ENCODE results near the gene KLHL24.

Gene KLHL24

DNA sequence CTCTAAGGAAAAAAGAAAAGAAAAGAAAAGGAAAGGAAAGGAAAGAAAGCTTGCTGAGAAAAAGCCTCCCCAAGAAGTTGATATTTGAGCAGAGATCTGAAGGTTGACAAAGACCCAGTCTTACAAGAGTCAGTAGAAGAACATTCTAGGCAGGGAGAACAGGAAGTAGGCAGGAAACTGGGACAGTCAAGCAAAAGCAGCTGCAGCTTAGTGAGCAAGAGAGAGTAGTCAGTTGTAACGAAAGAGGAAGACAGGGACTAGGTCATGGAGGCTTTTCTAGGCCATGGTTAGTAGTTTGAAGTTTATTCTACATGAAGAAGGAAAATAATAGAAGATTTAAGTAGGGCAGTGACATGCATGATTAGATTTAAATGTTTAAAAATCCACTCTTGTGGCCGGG lies 48.1 kb upstream of the KLHL24 start:
- Histone ChIP-seq H3K4me1 (ENCODE audit: control insufficient read depth, insufficient read depth, low read length) (no peaks in the 10 kb centered on the region), H3K27ac (ENCODE audit: extremely low read depth, low read depth, low read length) (no peak overlapping the region), H3K36me3 (ENCODE audit: control insufficient read depth in 2 of 2, insufficient read depth in 1 of 2, low read length in 2 of 2) (no peaks in the 10 kb centered on the region), H3K9me3 (ENCODE audit: control insufficient read depth, insufficient read depth, low read depth, low read length) (no peaks in the 10 kb centered on the region), H3K4me3 (ENCODE audit: low read depth, low read length) (no peak overlapping the region)
- no peak for TF ChIP-seq SP7 (tag by site-specific recombination; IDR thresholded peaks at IDR 0.05)
- TF ChIP-seq ZNF777 (tag by site-specific recombination; IDR thresholded peaks at IDR 0.05; ENCODE audit: borderline replicate concordance), result no peak
- TF ChIP-seq, protein P1, sequence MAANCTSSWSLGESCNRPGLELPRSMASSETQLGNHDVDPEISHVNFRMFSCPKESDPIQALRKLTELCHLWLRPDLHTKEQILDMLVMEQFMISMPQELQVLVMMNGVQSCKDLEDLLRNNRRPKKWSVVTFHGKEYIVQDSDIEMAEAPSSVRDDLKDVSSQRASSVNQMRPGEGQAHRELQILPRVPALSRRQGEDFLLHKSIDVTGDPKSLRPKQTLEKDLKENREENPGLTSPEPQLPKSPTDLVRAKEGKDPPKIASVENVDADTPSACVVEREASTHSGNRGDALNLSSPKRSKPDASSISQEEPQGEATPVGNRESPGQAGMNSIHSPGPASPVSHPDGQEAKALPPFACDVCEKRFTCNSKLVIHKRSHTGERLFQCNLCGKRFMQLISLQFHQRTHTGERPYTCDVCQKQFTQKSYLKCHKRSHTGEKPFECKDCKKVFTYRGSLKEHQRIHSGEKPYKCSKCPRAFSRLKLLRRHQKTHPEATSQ (tag by site-specific recombination; IDR thresholded peaks at IDR 0.05), result no peak
- TF ChIP-seq ZNF677 (tag by site-specific recombination; IDR thresholded peaks at IDR 0.05), result no peak
- no peak for TF ChIP-seq ZNF514 (tag by site-specific recombination; IDR thresholded peaks at IDR 0.05)
- ChIA-PET POLR2A (no interaction called here), CTCF (no interaction called here)

DNA sequence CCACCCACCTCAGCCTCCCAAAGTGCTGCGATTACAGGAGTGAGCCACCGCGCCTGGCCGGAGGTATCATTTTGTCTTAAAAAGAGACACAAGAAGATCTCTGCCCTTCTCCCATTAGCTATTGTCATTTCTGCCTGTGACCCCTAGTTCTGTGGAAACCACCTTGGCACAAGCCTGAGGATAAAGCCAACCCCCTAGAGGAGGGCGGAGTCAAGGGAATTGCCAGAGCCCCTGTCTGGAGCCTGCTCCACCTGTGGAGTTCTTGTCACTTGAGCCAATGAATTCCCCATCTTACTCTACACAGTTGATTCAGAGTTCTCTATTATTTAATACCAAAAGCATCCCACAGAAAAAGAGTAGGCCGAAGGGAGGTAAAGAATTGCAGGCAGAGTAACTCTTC lies 45.0 kb upstream of the KLHL24 start:
- no peaks in the 10 kb centered on the region for H3K4me1 ChIP-seq (ENCODE audit: control insufficient read depth, insufficient read depth, low read length)
- ChIA-PET CTCF (no interaction called here), POLR2A (no interaction called here)

More for the DNA sequence above, 45.0 kb upstream of the KLHL24 start:
- H3K36me3 ChIP-seq (ENCODE audit: control insufficient read depth in 2 of 2, insufficient read depth in 1 of 2, low read length in 2 of 2), result no peaks in the 10 kb centered on the region
- H3K27ac ChIP-seq (ENCODE audit: extremely low read depth, low read depth, low read length), result no peak overlapping the region
- no peaks in the 10 kb centered on the region for H3K9me3 ChIP-seq (ENCODE audit: control insufficient read depth, insufficient read depth, low read depth, low read length)
- no peak overlapping the region for H3K4me3 ChIP-seq (ENCODE audit: low read depth, low read length)
- TF ChIP-seq, protein P2, sequence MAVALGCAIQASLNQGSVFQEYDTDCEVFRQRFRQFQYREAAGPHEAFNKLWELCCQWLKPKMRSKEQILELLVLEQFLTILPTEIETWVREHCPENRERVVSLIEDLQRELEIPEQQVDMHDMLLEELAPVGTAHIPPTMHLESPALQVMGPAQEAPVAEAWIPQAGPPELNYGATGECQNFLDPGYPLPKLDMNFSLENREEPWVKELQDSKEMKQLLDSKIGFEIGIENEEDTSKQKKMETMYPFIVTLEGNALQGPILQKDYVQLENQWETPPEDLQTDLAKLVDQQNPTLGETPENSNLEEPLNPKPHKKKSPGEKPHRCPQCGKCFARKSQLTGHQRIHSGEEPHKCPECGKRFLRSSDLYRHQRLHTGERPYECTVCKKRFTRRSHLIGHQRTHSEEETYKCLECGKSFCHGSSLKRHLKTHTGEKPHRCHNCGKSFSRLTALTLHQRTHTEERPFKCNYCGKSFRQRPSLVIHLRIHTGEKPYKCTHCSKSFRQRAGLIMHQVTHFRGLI (tag by site-specific recombination; IDR thresholded peaks at IDR 0.05), result no peak
- TF ChIP-seq ZNF19 (tag by site-specific recombination; IDR thresholded peaks at IDR 0.05; ENCODE audit: low read depth) (no peak), ZNF169 (tag by site-specific recombination; IDR thresholded peaks at IDR 0.05) (no peak), ZNF239 (tag by site-specific recombination; IDR thresholded peaks at IDR 0.05) (no peak), SCRT2 (tag by site-specific recombination; IDR thresholded peaks at IDR 0.05) (no peak), ZFP69B (tag by site-specific recombination; IDR thresholded peaks at IDR 0.05) (no peak), ZNF658 (tag by site-specific recombination; IDR thresholded peaks at IDR 0.05) (no peak), ZBTB48 (tag by site-specific recombination; IDR thresholded peaks at IDR 0.05) (no peak), ZBTB1 (tag by site-specific recombination; IDR thresholded peaks at IDR 0.05) (no peak), ZNF16 (tag by site-specific recombination; IDR thresholded peaks at IDR 0.05; ENCODE audit: low read depth) (no peak), YY2 (tag by site-specific recombination; IDR thresholded peaks at IDR 0.05) (no peak)
- TF ChIP-seq, protein P3, sequence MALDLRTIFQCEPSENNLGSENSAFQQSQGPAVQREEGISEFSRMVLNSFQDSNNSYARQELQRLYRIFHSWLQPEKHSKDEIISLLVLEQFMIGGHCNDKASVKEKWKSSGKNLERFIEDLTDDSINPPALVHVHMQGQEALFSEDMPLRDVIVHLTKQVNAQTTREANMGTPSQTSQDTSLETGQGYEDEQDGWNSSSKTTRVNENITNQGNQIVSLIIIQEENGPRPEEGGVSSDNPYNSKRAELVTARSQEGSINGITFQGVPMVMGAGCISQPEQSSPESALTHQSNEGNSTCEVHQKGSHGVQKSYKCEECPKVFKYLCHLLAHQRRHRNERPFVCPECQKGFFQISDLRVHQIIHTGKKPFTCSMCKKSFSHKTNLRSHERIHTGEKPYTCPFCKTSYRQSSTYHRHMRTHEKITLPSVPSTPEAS (tag by site-specific recombination; IDR thresholded peaks at IDR 0.05), result no peak
- TF ChIP-seq, protein P4, sequence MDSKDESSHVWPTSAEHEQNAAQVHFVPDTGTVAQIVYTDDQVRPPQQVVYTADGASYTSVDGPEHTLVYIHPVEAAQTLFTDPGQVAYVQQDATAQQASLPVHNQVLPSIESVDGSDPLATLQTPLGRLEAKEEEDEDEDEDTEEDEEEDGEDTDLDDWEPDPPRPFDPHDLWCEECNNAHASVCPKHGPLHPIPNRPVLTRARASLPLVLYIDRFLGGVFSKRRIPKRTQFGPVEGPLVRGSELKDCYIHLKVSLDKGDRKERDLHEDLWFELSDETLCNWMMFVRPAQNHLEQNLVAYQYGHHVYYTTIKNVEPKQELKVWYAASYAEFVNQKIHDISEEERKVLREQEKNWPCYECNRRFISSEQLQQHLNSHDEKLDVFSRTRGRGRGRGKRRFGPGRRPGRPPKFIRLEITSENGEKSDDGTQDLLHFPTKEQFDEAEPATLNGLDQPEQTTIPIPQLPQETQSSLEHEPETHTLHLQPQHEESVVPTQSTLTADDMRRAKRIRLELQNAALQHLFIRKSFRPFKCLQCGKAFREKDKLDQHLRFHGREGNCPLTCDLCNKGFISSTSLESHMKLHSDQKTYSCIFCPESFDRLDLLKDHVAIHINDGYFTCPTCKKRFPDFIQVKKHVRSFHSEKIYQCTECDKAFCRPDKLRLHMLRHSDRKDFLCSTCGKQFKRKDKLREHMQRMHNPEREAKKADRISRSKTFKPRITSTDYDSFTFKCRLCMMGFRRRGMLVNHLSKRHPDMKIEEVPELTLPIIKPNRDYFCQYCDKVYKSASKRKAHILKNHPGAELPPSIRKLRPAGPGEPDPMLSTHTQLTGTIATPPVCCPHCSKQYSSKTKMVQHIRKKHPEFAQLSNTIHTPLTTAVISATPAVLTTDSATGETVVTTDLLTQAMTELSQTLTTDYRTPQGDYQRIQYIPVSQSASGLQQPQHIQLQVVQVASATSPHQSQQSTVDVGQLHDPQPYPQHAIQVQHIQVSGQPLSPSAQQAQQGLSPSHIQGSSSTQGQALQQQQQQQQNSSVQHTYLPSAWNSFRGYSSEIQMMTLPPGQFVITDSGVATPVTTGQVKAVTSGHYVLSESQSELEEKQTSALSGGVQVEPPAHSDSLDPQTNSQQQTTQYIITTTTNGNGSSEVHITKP (tag by site-specific recombination; IDR thresholded peaks at IDR 0.05), result no peak
- TF ChIP-seq, protein P5, sequence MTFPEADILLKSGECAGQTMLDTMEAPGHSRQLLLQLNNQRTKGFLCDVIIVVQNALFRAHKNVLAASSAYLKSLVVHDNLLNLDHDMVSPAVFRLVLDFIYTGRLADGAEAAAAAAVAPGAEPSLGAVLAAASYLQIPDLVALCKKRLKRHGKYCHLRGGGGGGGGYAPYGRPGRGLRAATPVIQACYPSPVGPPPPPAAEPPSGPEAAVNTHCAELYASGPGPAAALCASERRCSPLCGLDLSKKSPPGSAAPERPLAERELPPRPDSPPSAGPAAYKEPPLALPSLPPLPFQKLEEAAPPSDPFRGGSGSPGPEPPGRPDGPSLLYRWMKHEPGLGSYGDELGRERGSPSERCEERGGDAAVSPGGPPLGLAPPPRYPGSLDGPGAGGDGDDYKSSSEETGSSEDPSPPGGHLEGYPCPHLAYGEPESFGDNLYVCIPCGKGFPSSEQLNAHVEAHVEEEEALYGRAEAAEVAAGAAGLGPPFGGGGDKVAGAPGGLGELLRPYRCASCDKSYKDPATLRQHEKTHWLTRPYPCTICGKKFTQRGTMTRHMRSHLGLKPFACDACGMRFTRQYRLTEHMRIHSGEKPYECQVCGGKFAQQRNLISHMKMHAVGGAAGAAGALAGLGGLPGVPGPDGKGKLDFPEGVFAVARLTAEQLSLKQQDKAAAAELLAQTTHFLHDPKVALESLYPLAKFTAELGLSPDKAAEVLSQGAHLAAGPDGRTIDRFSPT (tag by site-specific recombination; IDR thresholded peaks at IDR 0.05), result no peak
- TF ChIP-seq, protein P6, sequence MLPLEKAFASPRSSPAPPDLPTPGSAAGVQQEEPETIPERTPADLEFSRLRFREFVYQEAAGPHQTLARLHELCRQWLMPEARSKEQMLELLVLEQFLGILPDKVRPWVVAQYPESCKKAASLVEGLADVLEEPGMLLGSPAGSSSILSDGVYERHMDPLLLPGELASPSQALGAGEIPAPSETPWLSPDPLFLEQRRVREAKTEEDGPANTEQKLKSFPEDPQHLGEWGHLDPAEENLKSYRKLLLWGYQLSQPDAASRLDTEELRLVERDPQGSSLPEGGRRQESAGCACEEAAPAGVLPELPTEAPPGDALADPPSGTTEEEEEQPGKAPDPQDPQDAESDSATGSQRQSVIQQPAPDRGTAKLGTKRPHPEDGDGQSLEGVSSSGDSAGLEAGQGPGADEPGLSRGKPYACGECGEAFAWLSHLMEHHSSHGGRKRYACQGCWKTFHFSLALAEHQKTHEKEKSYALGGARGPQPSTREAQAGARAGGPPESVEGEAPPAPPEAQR (tag by site-specific recombination; IDR thresholded peaks at IDR 0.05), result no peak
- TF ChIP-seq, protein P7, sequence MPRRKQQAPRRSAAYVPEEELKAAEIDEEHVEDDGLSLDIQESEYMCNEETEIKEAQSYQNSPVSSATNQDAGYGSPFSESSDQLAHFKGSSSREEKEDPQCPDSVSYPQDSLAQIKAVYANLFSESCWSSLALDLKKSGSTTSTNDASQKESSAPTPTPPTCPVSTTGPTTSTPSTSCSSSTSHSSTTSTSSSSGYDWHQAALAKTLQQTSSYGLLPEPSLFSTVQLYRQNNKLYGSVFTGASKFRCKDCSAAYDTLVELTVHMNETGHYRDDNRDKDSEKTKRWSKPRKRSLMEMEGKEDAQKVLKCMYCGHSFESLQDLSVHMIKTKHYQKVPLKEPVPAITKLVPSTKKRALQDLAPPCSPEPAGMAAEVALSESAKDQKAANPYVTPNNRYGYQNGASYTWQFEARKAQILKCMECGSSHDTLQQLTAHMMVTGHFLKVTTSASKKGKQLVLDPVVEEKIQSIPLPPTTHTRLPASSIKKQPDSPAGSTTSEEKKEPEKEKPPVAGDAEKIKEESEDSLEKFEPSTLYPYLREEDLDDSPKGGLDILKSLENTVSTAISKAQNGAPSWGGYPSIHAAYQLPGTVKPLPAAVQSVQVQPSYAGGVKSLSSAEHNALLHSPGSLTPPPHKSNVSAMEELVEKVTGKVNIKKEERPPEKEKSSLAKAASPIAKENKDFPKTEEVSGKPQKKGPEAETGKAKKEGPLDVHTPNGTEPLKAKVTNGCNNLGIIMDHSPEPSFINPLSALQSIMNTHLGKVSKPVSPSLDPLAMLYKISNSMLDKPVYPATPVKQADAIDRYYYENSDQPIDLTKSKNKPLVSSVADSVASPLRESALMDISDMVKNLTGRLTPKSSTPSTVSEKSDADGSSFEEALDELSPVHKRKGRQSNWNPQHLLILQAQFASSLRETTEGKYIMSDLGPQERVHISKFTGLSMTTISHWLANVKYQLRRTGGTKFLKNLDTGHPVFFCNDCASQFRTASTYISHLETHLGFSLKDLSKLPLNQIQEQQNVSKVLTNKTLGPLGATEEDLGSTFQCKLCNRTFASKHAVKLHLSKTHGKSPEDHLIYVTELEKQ (tag by site-specific recombination; IDR thresholded peaks at IDR 0.05; ENCODE audit: borderline replicate concordance), result no peak

Measured in HEK293 (cell line).